K562 (cell line): ENCODE data around the gene CALB2. TPM values are rescaled to one million over a fixed set of nuclear protein-coding genes. Genes with fewer than 3 reads are reported as not detected.

Experiments used
- DPF2 ChIP-seq: fragments of 450-650 bp; IDR thresholded peaks from 2 replicates; pipeline ENCODE4 v1.6.1; 2016
- EWSR1 ChIP-seq: fragments of 450-650 bp; IDR thresholded peaks from 2 replicates; pipeline ENCODE4 v1.6.1; 2018; ENCODE audit warnings: borderline replicate concordance, mild to moderate bottlenecking, low read depth, moderate library complexity; ENCODE audit not compliant: partially characterized antibody
- FOSL1 ChIP-seq: fragments of 200-800 bp; sonication (Bioruptor generic); conservative IDR thresholded peaks from 2 replicates; pipeline ENCODE4 v1.6.1; 2016; ENCODE audit warnings: missing genetic modification characterization, missing compliant biosample characterization
- MTA2 ChIP-seq: fragments of 450-650 bp; IDR thresholded peaks from 2 replicates; pipeline ENCODE4 v1.6.1; 2016; ENCODE audit warnings: low read depth
- PCBP2 ChIP-seq: fragments of 200-400 bp; formaldehyde crosslinking; IDR thresholded peaks from 2 replicates; pipeline ENCODE4 v1.6.1; 2018; ENCODE audit warnings: low read length, low read depth, mild to moderate bottlenecking, moderate library complexity; ENCODE audit not compliant: poor library complexity, severe bottlenecking
- RBM25 ChIP-seq: fragments of 200-400 bp; formaldehyde crosslinking; IDR thresholded peaks from 2 replicates; pipeline ENCODE4 v1.6.1; 2018; ENCODE audit warnings: low read length, low read depth, moderate library complexity; ENCODE audit not compliant: severe bottlenecking
- SMARCA5 ChIP-seq: fragments of 450-650 bp; IDR thresholded peaks from 2 replicates; pipeline ENCODE4 v1.6.1; 2016
- SRSF3 ChIP-seq: fragments of 200-400 bp; formaldehyde crosslinking; IDR thresholded peaks from 2 replicates; pipeline ENCODE4 v1.6.1; 2016; ENCODE audit warnings: mild to moderate bottlenecking, low read length, moderate library complexity; ENCODE audit not compliant: insufficient read depth
- STAT5B ChIP-seq: fragments of 250-450 bp; sonication (Bioruptor Pico); IDR thresholded peaks from 2 replicates; pipeline ENCODE4 v1.8.0; 2021; ENCODE audit warnings: mild to moderate bottlenecking, inconsistent platforms
- XRCC4 ChIP-seq: IDR thresholded peaks from one replicate; pipeline ENCODE4 v1.6.1; 2011; ENCODE audit not compliant: insufficient read depth, insufficient read length; ENCODE audit errors: extremely low read depth
- ZFPM2 ChIP-seq: fragments of 250-450 bp; sonication (Bioruptor Pico); IDR thresholded peaks from 2 replicates; pipeline ENCODE4 v1.5.1; 2022; ENCODE audit warnings: mild to moderate bottlenecking
- ZFX ChIP-seq: sonication (generic); formaldehyde crosslinking; IDR thresholded peaks from 2 replicates; pipeline ENCODE4 v1.8.0; 2022; ENCODE audit warnings: mild to moderate bottlenecking, missing genetic modification reagents, moderate library complexity
- ZKSCAN1 ChIP-seq: fragments of 150-350 bp; IDR thresholded peaks from 2 replicates; pipeline ENCODE4 v1.6.1; 2016; ENCODE audit warnings: low read depth, low read length
- ZNF165 ChIP-seq: fragments of 250-450 bp; sonication (Bioruptor Pico); IDR thresholded peaks from 2 replicates; pipeline ENCODE4 v1.4.0; 2020; ENCODE audit warnings: borderline replicate concordance
- ZNF639 ChIP-seq, 2 experiments: fragments of 200-800 bp in 1 of 2; sonication (Bioruptor generic) in 1 of 2; sonication (generic) in 1 of 2; formaldehyde crosslinking in 1 of 2; IDR thresholded peaks in 1 of 2; conservative IDR thresholded peaks in 1 of 2; 2 replicates each; pipeline versions ENCODE4 v1.5.0 to v1.6.1; 2016 to 2020; ENCODE audit warnings: missing compliant biosample characterization in 1 of 2, missing genetic modification characterization in 1 of 2, missing genetic modification reagents in 1 of 2
- polyA plus RNA-seq, 8 experiments: library from polyadenylated mRNA; depleted of rRNA in 4 of 8; stranded (reverse) in 5 of 8; unstranded in 3 of 8; fragments of >200 nt; fragmentation: Nextera tagmentation in 2 of 8; fragmentation: Illumina TruSeq in 1 of 8; extraction: Ambion mirVana in 2 of 8; extraction: Trizol in 1 of 8; gene quantifications; 2 replicates each; pipeline versions ENCODE4 v1.2.1 to v1.2.3, GENCODE V29; 2011 to 2014; ENCODE audit warnings: inconsistent platforms in 1 of 8, missing spikeins in 1 of 8
- total RNA-seq, 7 experiments: library from RNA; depleted of rRNA in 6 of 7; stranded (reverse); fragments of >200 nt in 6 of 7; fragmentation: Illumina TruSeq in 2 of 7; extraction: Trizol in 2 of 7; gene quantifications; 2 replicates each; pipeline versions ENCODE4 v1.2.1 to v1.2.3, GENCODE V29; 2011 to 2021; ENCODE audit warnings: low replicate concordance in 1 of 7
- TF ChIP-seq, protein P1 (sequence below): fragments of 250-450 bp; sonication (Bioruptor Pico); IDR thresholded peaks from 2 replicates; pipeline ENCODE4 v1.8.0; 2022; ENCODE audit warnings: inconsistent platforms
- TF ChIP-seq, protein P2 (sequence below), 2 experiments: fragments of 450-650 bp in 1 of 2; sonication (generic) in 1 of 2; formaldehyde crosslinking; conservative IDR thresholded peaks; 2 replicates each; pipeline versions ENCODE4 v1.4.0 to v1.8.1; 2020 to 2022; ENCODE audit warnings: mild to moderate bottlenecking in 1 of 2, missing genetic modification reagents in 1 of 2
- TF ChIP-seq, protein P3 (sequence below), 2 experiments: fragments of 450-650 bp in 1 of 2; sonication (generic) in 1 of 2; formaldehyde crosslinking in 1 of 2; IDR thresholded peaks in 1 of 2; conservative IDR thresholded peaks in 1 of 2; 2 replicates each; pipeline versions ENCODE4 v1.6.1 to v1.8.1; 2016 to 2023; ENCODE audit warnings: mild to moderate bottlenecking in 2 of 2, moderate library complexity in 2 of 2, inconsistent platforms in 1 of 2, missing genetic modification reagents in 1 of 2
- TF ChIP-seq, protein P4 (sequence below): fragments of 250-450 bp; sonication (Bioruptor Pico); IDR thresholded peaks from 2 replicates; pipeline ENCODE4 v1.5.0; 2021; ENCODE audit warnings: mild to moderate bottlenecking, borderline replicate concordance

The CALB2 gene
- total and polyA plus RNA-seq, 9 of the 15 experiments (the other 6 are each of a cell fraction or from before 2014, with no cell fraction given): not detected

- TF ChIP-seq, protein P1, sequence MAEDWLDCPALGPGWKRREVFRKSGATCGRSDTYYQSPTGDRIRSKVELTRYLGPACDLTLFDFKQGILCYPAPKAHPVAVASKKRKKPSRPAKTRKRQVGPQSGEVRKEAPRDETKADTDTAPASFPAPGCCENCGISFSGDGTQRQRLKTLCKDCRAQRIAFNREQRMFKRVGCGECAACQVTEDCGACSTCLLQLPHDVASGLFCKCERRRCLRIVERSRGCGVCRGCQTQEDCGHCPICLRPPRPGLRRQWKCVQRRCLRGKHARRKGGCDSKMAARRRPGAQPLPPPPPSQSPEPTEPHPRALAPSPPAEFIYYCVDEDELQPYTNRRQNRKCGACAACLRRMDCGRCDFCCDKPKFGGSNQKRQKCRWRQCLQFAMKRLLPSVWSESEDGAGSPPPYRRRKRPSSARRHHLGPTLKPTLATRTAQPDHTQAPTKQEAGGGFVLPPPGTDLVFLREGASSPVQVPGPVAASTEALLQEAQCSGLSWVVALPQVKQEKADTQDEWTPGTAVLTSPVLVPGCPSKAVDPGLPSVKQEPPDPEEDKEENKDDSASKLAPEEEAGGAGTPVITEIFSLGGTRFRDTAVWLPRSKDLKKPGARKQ: no peak
- TF ChIP-seq PCBP2 (no peak), RBM25 (peak; percentile 91), ZFPM2 (CRISPR knock-in tag) (no peak), ZNF165 (CRISPR knock-in tag) (no peak), SMARCA5 (peak; percentile 43; the same call in 1 of the 2 replicates), ZNF639 (CRISPR knock-in tag; conservative IDR thresholded peaks at IDR 0.05 in 1 of 2, IDR thresholded peaks at IDR 0.05 in 1 of 2) (no peak), ZKSCAN1 (0 out of 2 replicates have a peak, but pooled peaks have one; percentile 23), FOSL1 (tag) (peak; percentile 33), ZFX (peak; percentile 27; the same call in 1 of the 2 replicates), DPF2 (no peak), EWSR1 (no peak), MTA2 (no peak), STAT5B (CRISPR knock-in tag) (no peak), SRSF3 (no peak), XRCC4 (no peak)
- TF ChIP-seq, protein P2, sequence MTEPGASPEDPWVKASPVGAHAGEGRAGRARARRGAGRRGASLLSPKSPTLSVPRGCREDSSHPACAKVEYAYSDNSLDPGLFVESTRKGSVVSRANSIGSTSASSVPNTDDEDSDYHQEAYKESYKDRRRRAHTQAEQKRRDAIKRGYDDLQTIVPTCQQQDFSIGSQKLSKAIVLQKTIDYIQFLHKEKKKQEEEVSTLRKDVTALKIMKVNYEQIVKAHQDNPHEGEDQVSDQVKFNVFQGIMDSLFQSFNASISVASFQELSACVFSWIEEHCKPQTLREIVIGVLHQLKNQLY (CRISPR knock-in tag; conservative IDR thresholded peaks at IDR 0.05): no peak
- TF ChIP-seq, protein P3, sequence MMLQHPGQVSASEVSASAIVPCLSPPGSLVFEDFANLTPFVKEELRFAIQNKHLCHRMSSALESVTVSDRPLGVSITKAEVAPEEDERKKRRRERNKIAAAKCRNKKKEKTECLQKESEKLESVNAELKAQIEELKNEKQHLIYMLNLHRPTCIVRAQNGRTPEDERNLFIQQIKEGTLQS (IDR thresholded peaks at IDR 0.05): no peak
- TF ChIP-seq, protein P3 (CRISPR knock-in tag; conservative IDR thresholded peaks at IDR 0.05): no peak
- TF ChIP-seq, protein P4, sequence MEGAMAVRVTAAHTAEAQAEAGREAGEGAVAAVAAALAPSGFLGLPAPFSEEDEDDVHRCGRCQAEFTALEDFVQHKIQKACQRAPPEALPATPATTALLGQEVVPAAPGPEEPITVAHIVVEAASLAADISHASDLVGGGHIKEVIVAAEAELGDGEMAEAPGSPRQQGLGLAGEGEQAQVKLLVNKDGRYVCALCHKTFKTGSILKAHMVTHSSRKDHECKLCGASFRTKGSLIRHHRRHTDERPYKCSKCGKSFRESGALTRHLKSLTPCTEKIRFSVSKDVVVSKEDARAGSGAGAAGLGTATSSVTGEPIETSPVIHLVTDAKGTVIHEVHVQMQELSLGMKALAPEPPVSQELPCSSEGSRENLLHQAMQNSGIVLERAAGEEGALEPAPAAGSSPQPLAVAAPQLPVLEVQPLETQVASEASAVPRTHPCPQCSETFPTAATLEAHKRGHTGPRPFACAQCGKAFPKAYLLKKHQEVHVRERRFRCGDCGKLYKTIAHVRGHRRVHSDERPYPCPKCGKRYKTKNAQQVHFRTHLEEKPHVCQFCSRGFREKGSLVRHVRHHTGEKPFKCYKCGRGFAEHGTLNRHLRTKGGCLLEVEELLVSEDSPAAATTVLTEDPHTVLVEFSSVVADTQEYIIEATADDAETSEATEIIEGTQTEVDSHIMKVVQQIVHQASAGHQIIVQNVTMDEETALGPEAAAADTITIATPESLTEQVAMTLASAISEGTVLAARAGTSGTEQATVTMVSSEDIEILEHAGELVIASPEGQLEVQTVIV (CRISPR knock-in tag): no peak
Measured at GRCh38 chr16:71426880-71427615, 68.5 kb downstream of the CALB2 start (continued).
